HFFc6 (cell line): ENCODE results near the gene EMD. TPM values are rescaled to one million over a fixed set of nuclear protein-coding genes. Genes with fewer than 3 reads are reported as not detected.
"Not testable (repeated sequence)": the region's sequence is repeated elsewhere in the genome, so short reads cannot be mapped to it uniquely, and the experiment has no call there.

Source experiments
- DNase-seq: peaks from one replicate; pipeline ENCODE4 v3.0.0-alpha.2; 2018
- H3K27ac Mint-ChIP-seq: 2 replicates; pipeline ENCODE4 v1.8.0; 2020; ENCODE audit warnings: mild to moderate bottlenecking, mixed read lengths
- H3K27me3 Mint-ChIP-seq: 2 replicates; pipeline ENCODE4 v1.8.0; 2021; ENCODE audit warnings: mild to moderate bottlenecking, moderate library complexity, mixed read lengths; ENCODE audit not compliant: insufficient read depth
- H3K36me3 Mint-ChIP-seq: 2 replicates; pipeline ENCODE4 v1.8.0; 2021; ENCODE audit warnings: low read depth, mixed read lengths
- H3K4me1 Mint-ChIP-seq: 2 replicates; pipeline ENCODE4 v1.8.0; 2020; ENCODE audit warnings: low read depth, mixed read lengths
- H3K4me3 Mint-ChIP-seq: 2 replicates; pipeline ENCODE4 v1.8.0; 2020; ENCODE audit warnings: mild to moderate bottlenecking, moderate library complexity, mixed read lengths
- H3K9me3 Mint-ChIP-seq: 2 replicates; pipeline ENCODE4 v1.8.0; 2020; ENCODE audit warnings: mild to moderate bottlenecking, mixed read lengths
- total RNA-seq, 6 experiments: library from RNA; stranded (reverse); fragmentation: NEBNext Ultra II Directional; extraction: Animal tissue kit (Norgen Biotek cat#: 25700); gene quantifications; 2 replicates in 1 of 6; 3 replicates in 5 of 6; pipeline ENCODE4 v1.2.3, GENCODE V29; 2021
- TF ChIP-seq, protein P1 (sequence below): fragments of 200-600 bp; sonication (generic); IDR thresholded peaks from 2 replicates; pipeline ENCODE4 v1.5.0; 2021; ENCODE audit warnings: antibody characterized with exemption, mild to moderate bottlenecking

EMD gene
- total RNA-seq, 6 experiments from 2014 or later, result 84.8 to 119 (median 108) TPM

DNA sequence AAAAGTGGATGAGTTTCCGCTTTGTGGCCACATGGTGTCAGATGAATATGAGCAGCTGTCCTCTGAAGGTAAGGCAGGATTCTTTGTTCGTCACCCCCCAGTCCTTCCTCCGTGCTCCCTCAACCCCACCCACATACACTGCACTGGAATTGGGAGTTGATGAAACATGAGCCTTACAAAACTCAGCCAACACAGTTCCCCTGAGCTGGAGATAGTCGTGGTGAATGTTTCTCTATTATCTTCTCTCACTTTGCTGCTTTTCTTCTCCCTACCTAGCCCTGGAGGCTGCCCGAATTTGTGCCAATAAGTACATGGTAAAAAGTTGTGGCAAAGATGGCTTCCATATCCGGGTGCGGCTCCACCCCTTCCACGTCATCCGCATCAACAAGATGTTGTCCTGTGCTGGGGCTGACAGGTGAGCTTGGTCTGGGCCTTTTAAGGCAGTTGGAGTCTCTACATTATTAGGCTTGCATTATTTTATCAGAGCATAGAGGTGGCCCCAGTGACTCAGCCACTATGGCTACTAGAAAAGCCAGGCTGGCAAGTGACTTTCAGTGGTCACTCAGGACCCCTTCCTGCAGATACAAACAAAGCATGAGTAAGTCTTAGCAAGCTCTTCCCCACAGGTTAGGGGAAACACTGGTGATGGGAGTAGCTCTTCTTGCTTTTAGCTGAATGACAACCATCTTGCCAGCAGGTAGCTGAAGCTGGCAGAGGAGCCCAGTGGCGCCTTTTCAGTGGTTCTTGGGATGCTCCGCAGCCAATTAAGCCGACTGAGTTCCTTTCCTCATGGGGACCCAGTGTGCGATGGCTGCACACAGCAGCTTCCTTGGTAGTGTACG lies 20.7 kb downstream of the EMD start:
- TF ChIP-seq, protein P1, sequence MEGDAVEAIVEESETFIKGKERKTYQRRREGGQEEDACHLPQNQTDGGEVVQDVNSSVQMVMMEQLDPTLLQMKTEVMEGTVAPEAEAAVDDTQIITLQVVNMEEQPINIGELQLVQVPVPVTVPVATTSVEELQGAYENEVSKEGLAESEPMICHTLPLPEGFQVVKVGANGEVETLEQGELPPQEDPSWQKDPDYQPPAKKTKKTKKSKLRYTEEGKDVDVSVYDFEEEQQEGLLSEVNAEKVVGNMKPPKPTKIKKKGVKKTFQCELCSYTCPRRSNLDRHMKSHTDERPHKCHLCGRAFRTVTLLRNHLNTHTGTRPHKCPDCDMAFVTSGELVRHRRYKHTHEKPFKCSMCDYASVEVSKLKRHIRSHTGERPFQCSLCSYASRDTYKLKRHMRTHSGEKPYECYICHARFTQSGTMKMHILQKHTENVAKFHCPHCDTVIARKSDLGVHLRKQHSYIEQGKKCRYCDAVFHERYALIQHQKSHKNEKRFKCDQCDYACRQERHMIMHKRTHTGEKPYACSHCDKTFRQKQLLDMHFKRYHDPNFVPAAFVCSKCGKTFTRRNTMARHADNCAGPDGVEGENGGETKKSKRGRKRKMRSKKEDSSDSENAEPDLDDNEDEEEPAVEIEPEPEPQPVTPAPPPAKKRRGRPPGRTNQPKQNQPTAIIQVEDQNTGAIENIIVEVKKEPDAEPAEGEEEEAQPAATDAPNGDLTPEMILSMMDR, result no peak
- H3K36me3 Mint-ChIP-seq, result peaks cover 23% of the 10 kb centered on the region
- no peak for DNase-seq
- H3K27ac Mint-ChIP-seq, result peak overlapping the region; percentile 99
- H3K4me3 Mint-ChIP-seq, result peak overlapping the region; percentile 98
- peaks cover 51% of the 10 kb centered on the region for H3K27me3 Mint-ChIP-seq
- H3K9me3 Mint-ChIP-seq, result peaks cover 31% of the 10 kb centered on the region
- H3K4me1 Mint-ChIP-seq, result peaks cover 6% of the 10 kb centered on the region; the same call in 1 of the 2 replicates

DNA sequence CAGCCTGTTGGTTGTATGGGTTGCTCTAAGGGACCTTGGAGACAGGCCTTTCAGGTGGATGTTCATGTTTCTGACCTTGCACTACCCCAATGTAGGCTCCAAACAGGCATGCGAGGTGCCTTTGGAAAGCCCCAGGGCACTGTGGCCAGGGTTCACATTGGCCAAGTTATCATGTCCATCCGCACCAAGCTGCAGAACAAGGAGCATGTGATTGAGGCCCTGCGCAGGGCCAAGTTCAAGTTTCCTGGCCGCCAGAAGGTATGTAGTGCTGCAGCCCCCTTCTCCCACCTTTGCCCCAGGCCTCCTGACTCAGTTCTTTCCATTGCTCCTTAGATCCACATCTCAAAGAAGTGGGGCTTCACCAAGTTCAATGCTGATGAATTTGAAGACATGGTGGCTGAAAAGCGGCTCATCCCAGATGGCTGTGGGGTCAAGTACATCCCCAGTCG lies 21.3 kb downstream of the EMD start:
- H3K27ac Mint-ChIP-seq, result peak overlapping the region; percentile 99
- H3K27me3 Mint-ChIP-seq, result peaks cover 51% of the 10 kb centered on the region
- not testable (repeated sequence) for DNase-seq, H3K4me1 Mint-ChIP-seq
- H3K36me3 Mint-ChIP-seq, result peaks cover 23% of the 10 kb centered on the region
- peaks cover 31% of the 10 kb centered on the region for H3K9me3 Mint-ChIP-seq
- peak overlapping the region; percentile 98 for H3K4me3 Mint-ChIP-seq

DNA sequence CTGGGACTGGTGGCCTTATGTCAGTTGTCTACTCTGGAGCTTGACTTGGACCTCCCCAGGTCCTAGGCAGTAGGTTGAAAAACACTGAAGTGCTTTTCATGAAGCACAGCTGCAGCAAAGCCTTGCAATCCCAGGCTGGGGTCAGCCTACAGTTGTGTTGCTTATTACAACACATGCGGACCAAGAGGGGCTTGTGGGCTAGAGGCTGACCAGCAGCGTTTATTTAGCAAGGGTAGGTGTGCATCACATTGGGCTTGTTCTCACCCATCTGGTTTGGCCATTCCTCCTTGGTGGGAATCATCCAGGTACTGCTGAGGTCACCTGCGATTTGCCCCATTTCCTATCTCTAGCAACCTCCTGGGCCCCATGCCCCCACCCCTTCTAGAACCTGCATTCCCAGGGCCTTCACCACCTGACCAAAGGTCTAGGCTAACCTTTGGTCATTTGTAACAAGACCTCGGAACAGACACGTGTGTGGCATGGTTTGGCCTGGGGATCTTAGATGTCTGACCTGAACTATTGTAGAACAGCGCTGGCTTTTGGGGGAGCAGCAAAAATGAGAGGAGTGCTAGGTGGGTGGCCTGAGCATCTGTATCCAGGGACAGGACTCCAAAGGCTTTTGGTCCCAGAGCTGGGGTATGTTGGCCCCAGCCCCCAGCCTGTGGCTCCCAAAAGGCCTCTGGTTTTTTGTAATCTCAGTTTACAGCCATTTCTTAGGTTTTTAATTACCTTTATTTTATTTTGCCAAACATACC lies 22.1 kb downstream of the EMD start:
- Mint-ChIP-seq H3K4me1 (peaks cover 6% of the 10 kb centered on the region; the same call in 1 of the 2 replicates), H3K4me3 (peak overlapping the region; percentile 98), H3K27me3 (peaks cover 51% of the 10 kb centered on the region), H3K9me3 (peaks cover 31% of the 10 kb centered on the region), H3K27ac (peak overlapping the region; percentile 99), H3K36me3 (peaks cover 23% of the 10 kb centered on the region)
- DNase-seq, result peak; percentile 41
- TF ChIP-seq, protein P1, result no peak

DNA sequence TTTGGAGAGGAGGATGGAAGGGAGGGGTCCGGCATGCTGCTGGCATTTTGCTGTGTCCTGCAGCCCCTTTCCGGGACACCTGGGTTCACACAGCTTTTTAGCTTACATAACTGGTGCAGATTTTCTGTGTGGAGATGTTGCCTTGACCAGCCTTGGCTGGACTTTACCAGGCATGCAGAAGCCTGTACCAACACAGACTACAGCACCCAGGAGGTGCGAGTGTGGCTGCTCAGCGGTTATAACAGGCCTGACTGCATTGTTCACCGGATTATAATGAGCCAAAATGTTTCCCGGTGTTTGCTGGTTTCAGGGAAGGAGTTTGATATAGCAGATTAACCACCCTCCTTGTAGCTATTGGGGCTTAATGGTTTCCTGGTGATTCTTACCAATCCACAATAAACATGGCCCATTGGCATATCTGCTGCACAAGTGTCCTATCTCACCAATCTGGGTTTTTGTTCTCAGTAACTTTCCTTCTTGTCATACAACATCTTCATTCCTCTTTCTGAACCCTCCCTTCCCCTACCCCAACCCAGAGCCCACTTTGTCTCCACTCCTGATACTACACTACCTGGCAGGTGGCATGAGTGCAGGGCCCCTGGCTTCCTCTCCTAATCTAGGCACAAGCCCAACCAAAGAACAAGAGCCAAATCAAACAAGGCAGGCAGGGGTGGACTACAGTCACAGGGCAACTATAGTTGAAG lies 23.0 kb downstream of the EMD start:
- DNase-seq, result peak; percentile 53
- Mint-ChIP-seq H3K4me1 (peaks cover 6% of the 10 kb centered on the region; the same call in 1 of the 2 replicates), H3K36me3 (peaks cover 23% of the 10 kb centered on the region), H3K4me3 (peak overlapping the region; percentile 98; the same call in 1 of the 2 replicates), H3K27ac (peak overlapping the region; percentile 99), H3K9me3 (peaks cover 31% of the 10 kb centered on the region), H3K27me3 (peaks cover 51% of the 10 kb centered on the region)
- TF ChIP-seq, protein P1, result no peak

DNA sequence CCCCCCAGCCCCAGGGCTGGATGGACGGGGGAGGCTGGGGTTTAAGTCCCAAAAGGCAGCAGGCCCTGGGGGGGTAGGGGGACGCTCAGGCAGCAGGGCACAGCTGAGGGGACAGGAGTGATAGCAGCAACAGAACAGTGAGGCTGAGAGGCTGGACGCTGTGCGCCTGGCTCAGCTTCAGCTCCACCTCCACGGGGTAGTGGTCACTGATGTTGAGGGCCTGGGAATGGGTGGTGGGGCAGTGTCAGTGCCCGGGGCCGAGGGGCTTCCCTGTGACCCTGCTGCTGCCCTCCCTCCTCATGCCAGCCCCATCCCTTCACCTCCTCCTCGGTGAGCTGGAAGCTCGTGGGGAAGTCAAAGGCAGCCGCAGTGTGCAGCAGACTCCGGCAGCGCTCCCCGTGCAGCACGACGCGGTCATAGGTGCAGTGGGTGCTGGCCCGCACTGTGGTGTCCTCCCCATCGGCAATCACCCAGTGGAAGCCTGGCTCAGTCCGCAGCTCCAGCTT lies 23.6 kb downstream of the EMD start:
- DNase-seq, result no peak
- peaks cover 23% of the 10 kb centered on the region for H3K36me3 Mint-ChIP-seq
- peaks cover 51% of the 10 kb centered on the region for H3K27me3 Mint-ChIP-seq
- TF ChIP-seq, protein P1, result no peak
- H3K4me1 Mint-ChIP-seq, result peaks cover 6% of the 10 kb centered on the region; the same call in 1 of the 2 replicates
- no peak overlapping the region for H3K4me3 Mint-ChIP-seq
- peaks cover 31% of the 10 kb centered on the region for H3K9me3 Mint-ChIP-seq
- H3K27ac Mint-ChIP-seq, result peak overlapping the region; percentile 99
